ENCODE results near the gene SPATA2L.
A peak's percentile ranks its signal among the peaks of the same experiment; 100 is the strongest.

SPATA2L gene

DNA sequence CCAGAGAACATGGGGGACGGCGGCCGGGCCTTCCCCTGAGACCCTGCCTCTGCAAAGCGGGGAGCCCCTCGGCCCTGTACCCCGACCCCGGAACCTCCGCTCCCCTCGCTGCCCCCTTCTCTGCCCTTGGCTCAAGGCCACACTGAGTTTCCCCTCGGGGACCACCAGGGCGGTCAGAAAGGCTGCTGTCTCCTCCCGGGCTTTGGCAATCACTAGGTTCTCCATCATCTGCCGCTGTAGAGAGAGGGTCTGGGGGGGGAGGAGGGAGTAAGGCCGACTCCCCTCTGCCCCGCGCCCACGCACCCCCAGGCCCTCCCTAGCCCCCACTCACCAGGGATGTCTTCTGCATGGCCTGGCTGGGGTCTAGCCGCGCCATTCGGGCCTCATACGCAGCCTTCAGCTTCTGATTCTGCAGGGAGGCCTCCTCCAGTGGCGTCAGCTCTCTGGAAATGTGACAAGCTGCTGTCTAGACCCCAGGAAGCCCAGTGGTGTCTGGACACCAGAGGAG is 10.8 kb upstream of the SPATA2L start:
- H3K27ac ChIP-seq = peak overlapping the region; percentile 80
- TF ChIP-seq, protein P1, sequence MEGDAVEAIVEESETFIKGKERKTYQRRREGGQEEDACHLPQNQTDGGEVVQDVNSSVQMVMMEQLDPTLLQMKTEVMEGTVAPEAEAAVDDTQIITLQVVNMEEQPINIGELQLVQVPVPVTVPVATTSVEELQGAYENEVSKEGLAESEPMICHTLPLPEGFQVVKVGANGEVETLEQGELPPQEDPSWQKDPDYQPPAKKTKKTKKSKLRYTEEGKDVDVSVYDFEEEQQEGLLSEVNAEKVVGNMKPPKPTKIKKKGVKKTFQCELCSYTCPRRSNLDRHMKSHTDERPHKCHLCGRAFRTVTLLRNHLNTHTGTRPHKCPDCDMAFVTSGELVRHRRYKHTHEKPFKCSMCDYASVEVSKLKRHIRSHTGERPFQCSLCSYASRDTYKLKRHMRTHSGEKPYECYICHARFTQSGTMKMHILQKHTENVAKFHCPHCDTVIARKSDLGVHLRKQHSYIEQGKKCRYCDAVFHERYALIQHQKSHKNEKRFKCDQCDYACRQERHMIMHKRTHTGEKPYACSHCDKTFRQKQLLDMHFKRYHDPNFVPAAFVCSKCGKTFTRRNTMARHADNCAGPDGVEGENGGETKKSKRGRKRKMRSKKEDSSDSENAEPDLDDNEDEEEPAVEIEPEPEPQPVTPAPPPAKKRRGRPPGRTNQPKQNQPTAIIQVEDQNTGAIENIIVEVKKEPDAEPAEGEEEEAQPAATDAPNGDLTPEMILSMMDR (IDR thresholded peaks at IDR 0.05) = no peak
- no peak for TF ChIP-seq ZFX (IDR thresholded peaks at IDR 0.05; ENCODE audit: borderline replicate concordance)

DNA sequence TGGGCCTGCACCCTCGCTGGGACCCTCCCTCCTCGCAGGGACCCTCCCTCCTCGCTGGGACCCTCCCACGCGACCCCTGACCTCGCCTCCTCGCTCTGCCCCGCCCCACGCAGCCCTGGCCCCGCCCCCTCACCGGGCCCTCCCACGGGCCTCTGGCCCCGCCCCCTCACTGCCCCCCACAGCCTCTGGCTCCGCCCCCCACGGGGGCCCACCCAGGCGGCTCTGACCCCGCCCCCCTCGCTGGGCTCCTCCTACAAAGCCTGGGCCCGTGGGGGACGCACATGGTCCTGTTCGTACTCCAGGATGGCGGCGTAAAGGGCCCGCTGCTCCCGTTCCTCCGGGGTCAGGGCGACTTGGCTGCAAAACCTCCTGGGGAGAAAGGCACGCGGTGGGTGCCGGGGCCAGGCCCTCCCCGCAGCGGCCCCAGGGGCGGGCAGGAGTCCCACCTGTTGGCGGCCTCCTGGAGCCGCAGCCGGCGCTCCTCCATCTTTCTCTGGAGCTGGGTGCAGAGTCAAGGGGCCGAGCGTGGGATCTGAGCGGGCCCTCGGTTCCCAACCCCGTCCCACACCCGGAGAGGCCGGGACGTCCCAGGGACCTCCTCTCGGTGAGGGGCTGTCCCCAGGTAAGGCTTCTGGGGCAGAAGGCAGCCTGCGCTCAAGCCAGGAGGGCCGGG is 10.2 kb upstream of the SPATA2L start:
- peak overlapping the region; percentile 80 for H3K27ac ChIP-seq
- TF ChIP-seq, protein P1 (IDR thresholded peaks at IDR 0.05) = no peak
- no peak for TF ChIP-seq ZFX (IDR thresholded peaks at IDR 0.05; ENCODE audit: borderline replicate concordance)

DNA sequence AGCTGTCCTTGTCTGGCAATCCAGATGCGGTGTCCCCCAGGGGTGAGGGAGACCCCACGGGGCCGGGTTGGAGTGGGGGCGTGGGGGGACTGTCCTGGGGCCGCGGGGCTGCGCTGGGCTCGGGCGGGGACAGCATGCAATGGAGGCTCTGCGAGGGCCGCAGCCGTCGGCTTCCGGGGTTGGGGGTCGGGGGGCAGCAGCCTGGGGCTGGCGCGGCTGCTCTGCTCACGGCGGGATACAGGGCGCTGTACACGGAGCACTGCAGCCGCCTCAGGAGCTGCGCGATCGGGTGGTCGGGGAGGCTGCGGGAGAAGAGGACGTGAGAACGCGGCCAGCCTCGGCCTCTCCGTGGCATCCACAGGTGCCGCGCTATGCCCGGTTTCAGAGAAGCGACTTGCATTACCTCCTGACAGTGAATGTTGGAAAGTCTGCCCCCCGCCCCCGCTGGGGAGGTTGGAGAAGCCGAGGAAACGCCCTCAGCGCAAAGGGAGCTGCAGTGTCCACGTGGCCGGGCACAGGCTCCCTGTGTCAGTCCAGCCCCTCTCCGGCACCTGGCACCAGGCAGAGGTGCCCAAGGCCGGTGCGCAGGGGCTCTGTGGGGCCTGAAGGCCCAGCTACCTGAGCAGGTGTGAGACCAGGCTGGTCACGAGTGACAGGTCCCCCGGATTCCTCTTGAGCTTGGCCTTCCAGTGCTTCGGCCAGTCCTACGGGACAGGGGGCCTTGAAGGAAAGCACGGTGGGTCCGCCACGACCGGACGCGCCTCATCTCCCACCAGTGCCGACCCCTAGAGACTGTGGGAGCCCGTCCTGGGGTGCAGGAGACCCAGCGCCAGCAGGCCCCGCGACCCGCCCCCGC is 9.4 kb upstream of the SPATA2L start:
- TF ChIP-seq, protein P1 (IDR thresholded peaks at IDR 0.05) = no peak
- no peak for TF ChIP-seq ZFX (IDR thresholded peaks at IDR 0.05; ENCODE audit: borderline replicate concordance)
- H3K27ac ChIP-seq = peak overlapping the region; percentile 80

DNA sequence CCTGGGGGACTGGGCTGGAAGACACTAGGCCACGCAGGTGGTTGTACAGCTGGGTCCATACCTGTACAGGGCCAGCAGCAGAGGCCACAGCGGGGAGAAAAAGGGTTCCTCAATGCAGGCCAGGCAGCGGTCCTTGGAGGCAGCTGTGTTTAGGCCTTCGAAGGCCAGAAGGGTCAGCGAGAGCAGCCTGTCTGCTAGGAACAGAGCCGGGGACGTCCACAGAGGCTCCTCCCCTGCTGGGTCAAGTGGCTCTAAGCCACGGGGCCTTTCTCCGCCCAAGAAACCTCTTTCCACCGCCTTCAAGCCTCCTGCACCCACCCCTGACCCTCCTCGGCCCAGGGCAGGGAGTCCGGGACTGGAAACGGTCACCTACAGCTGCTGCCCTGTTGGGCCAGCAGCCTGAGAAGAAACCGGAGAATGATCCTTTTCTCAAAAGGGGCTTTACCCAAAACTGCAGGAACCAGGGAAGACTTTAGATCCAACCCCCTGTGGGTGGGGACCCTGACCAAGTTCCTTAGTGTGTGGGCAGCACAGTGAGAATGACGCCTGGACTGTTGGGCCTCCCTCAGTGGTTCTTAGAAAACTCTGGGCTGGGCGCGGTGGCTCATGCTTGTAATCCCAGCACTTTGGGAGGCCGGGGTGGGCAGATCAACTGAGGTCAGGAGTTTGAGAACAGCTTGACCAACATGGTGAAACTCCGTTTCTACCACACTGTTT is 8.4 kb upstream of the SPATA2L start:
- H3K27ac ChIP-seq = no peak overlapping the region
- TF ChIP-seq ZFX (IDR thresholded peaks at IDR 0.05; ENCODE audit: borderline replicate concordance) = no peak
- TF ChIP-seq, protein P1 (IDR thresholded peaks at IDR 0.05) = no peak

DNA sequence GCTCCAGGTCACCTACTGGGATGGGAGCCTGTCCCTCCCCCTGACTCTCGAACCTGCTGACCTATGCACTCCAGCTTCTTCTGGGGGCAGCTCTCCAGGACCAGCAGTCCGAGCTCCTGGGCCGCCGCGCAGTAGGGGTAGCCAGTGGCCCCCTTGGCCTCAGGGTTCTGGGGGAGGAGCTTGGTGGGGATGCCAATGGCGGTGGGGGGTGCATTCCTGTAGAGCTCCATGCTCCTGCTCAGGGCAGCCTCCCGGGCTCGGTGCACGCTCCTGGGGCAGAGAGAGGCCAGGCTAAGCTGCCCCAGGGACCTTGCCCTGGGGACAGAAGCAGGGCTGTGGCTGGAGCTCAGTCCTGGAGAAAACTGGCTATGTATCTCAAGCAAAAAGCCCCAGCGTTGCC is 7.7 kb upstream of the SPATA2L start:
- H3K27ac ChIP-seq = no peak overlapping the region
- TF ChIP-seq, protein P1 (IDR thresholded peaks at IDR 0.05) = no peak
- no peak for TF ChIP-seq ZFX (IDR thresholded peaks at IDR 0.05; ENCODE audit: borderline replicate concordance)

DNA sequence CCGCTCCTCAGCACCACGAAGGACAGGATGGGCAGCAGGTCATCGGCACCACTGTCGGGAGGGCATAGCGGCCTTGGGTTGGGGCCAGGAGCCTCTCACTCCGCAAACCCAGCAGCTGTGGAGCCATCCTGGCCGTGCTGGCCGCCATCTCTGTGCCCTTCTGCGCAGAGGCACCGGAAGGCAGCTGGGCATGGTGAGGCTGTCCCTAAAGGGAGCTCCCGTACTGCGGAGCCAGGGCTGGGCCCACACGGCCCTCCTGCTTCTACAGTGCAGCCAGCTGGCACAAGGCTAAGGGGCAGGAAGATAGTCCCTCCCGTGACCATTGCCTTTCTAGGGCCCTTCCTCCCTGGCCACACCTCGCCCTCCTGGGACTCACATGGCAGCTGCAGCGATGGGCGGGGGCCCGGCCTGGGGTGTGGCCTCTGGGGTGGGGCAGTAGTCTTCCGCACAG is 7.0 kb upstream of the SPATA2L start:
- TF ChIP-seq, protein P1 (IDR thresholded peaks at IDR 0.05) = no peak
- no peak for TF ChIP-seq ZFX (IDR thresholded peaks at IDR 0.05; ENCODE audit: borderline replicate concordance)
- no peak overlapping the region for H3K27ac ChIP-seq

Data from 22Rv1 (cell line).